ENCODE data around the gene IGF1R.

IGF1R gene

GRCh38 chr15:98730860-98731711 is 82.7 kb downstream of the IGF1R start:
- no peak for DNase-seq

GRCh38 chr15:98731712-98732450 is 83.5 kb downstream of the IGF1R start:
- no peak for DNase-seq

DNA sequence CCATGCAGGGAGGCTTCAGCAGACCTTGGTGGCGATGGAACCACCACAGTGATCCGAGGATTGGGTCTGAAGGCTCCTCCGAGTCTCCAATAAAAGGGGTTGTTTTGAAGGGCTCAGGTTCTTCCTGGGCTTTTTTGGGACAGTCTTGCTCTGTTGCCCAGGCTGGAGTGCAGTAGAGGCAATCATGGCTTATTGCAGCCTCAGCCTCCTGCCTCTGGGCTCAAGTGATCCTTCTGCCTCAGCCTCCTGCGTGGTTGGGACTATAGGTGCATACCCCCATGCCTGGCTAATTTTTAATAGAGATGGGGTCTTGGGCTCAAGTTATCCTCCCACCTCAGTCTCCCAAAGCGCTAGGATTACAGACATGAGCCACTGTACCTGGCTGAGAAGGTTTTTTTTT is 84.8 kb downstream of the IGF1R start:
- no peak for DNase-seq

DNA sequence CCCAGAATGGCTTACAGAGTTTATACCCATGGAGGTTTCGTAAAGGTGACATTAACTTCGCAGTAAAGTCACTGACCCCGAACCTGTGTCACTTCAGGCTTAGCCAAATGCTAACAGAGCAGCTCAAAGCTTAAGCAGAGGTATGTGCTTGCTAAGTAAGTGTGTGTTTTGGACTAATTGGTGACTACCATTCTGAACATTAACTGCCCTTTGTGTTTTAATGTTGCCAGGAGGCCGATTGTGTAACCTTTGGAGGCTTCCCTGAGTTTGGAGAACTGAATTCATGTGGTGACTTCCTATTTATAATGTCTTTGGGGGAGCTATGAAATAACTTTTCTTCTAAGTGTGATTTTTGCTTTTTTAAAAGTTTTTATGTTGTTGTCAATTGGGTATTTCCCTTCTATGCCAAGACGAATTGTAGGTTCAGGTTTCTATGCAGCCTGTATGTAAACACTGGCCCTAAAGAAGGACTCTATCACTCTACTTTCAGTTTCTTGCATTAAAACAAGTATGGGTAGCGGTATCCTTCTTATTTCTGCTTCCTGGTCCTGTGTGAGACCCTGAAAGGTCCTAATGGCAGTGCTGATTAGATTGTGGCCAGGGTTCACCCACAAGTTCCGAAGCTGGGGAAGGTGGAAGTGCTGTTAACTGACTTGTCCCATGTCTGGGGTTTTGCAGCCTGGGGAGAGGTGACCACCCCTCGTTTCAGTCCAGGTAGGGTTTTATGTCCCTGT is 86.3 kb downstream of the IGF1R start:
- no peak for DNase-seq

GRCh38 chr15:98735304-98735703 is 87.0 kb downstream of the IGF1R start:
- no peak for DNase-seq

DNA sequence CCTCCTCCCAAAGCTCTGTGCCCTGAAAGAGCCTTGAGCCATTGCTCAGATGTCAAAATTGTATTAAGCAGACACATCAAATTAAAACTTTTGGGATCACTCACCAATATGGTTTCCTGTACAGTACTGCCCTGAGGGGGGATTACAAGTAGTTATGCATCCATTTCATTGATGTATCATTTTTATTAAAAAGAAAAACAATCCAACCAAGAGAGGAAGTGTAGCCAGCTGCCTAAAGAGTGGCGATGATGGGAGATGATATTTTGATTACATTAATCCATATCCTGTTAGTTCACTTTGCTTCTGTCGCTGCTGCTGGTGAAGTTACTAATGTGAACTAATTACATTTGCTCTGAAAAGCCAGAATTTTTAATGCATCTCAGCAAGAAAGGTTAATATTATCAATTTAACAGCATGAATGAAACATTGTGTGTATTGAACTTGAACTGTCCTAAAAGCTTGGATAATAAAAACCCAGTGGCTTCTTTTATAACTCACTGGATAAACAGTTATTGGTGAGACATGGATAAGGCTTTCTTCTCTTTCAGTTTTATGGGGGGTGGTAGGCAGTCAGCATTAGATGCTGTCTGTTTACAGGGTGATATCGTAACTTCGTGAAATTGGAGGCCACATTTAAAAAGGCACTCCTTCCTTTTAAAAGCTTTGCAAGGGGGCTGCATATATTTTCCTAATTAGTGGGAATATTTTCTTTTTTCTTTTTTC is 87.7 kb downstream of the IGF1R start:
- DNase-seq, result no peak

- DNase-seq, result no peak
Observed at GRCh38 chr15:98737159-98737558, 88.8 kb downstream of the IGF1R start.

- no peak for DNase-seq
Observed at GRCh38 chr15:98737721-98738120, 89.4 kb downstream of the IGF1R start.

DNA sequence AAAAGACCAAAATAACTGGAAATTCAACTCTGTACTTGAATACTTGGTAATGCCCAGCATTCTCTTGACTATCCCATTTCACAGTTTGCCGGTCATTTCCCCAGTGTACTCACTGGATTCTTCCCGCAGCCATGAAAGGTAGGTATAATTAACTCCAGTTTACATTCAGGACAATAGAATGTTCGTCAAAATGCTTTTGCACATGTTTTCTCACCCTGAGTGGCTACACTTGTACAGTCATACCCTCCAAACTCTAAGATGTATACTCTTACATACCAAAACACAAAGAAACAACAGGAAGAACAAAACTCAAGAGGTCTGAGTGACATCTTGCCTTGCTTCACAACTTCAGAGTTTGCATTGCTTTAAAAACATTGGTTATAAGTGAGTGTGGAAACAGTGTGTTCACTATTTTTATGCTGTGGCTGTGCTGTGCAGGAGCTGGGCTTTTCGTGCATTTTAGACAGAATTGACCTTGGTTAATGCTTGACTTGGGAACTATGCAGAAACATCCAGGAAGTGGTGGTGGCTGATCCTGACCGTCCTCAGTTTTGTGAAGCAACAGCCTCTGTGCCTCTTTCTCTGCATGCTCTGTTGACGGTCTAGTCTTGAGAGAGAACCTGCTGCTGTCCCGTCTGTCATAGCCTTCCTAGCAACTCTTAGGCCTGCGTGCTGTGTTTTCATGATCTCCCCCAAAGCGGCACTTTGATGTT is 90.5 kb downstream of the IGF1R start:
- no peak for DNase-seq

GRCh38 chr15:98740295-98740694 is 92.0 kb downstream of the IGF1R start:
- DNase-seq, result no peak

DNA sequence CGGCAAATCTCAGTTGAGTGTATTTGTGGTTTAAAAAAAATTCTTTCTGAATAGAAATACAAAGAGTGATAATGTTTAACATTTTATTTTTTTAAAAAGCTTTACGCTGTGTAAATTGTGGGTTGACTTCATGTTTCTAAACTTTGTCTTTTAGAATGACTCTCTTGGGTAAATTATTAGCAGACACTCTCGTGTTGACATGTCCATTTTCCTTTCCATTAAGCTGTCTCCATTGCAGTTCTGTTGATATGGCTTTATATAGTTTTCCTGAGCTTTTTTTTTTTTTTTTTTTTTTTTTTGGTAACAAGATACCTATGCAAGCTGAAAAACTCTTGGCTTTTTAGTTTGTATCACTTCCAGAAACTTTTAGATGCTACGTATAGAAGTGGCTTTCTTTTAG is 92.6 kb downstream of the IGF1R start:
- DNase-seq, result no peak

- DNase-seq, result no peak
Observed at GRCh38 chr15:98743177-98743576, 94.8 kb downstream of the IGF1R start.

GRCh38 chr15:98744506-98744905 is 96.2 kb downstream of the IGF1R start:
- no peak for DNase-seq

DNA sequence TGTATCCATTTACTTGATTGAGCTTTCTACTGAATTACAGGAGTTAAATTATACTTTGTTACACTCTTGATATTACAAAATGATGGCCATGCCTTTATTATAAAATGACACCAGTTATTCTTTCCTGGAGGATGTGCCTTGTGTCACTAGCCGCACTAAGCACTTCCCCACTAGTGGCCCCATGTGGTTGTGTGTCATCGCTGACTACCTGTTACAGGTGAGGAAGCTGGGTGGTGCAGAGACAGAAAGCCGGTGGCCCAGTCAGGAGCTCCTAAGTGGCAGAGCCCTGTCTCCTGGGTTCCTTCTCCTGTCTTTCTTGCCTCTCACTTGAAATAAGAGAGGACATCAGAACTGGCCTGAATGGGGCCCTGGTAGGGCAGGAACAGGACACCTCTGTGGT is 96.8 kb downstream of the IGF1R start:
- no peak for DNase-seq

GRCh38 chr15:98745650-98746374 is 97.5 kb downstream of the IGF1R start:
- DNase-seq, result no peak

- no peak for DNase-seq
Observed at GRCh38 chr15:98746375-98747155, 98.2 kb downstream of the IGF1R start.

DNA sequence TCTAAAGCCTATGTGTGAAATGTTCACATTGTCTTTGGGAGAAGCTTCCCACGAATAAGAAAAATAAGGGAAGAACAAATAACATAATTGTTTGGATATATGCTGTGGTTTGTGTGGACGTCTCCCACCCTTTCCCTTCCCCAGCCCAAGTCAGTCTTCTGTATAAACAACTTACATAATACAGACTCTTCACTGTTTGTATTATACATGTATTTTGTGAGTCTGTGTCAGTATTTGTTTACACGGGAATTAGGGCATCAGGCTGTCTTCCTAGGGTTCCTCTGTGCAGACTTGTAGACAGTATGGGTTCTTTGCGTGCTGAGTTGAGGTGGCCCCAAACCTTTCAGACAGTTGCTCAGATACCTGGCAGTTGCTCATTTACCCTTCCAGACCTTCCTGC is 103.4 kb downstream of the IGF1R start:
- DNase-seq, result no peak

GRCh38 chr15:98753726-98754656 is 105.7 kb downstream of the IGF1R start:
- DNase-seq, result no peak

GRCh38 chr15:98754657-98755022 is 106.3 kb downstream of the IGF1R start:
- no peak for DNase-seq

- no peak for DNase-seq
Observed at GRCh38 chr15:98755138-98755537, 106.8 kb downstream of the IGF1R start.

All from stimulated activated CD4-positive, alpha-beta T cell treated with anti-CD3 and anti-CD28 coated beads, Interleukin-1b, Interleukin-23, amount 100 ng/mL, for 48 hours (primary cell).